HEK293T (cell line): ENCODE measurements around the gene HTT.

Experiments
- CTCF ChIA-PET: fragments of 350-600 bp; formaldehyde crosslinking; extraction: SDS; loops from one replicate; lab custom pipeline; 2021; ENCODE audit warnings: antibody characterized with exemption, inconsistent platforms; lab: Yijun Ruan, JAX
- POLR2A ChIA-PET: fragments of 350-600 bp; formaldehyde crosslinking; extraction: SDS; loops from one replicate; lab custom pipeline; 2020; ENCODE audit warnings: antibody characterized with exemption, inconsistent platforms; lab: Yijun Ruan, JAX
- DNase-seq: peaks from one replicate; pipeline ENCODE4 v3.0.0; 2012; ENCODE audit warnings: mixed read lengths; ENCODE audit errors: extremely low spot score
- ARNT ChIP-seq: fragments of 450-650 bp; IDR thresholded peaks from 2 replicates; pipeline ENCODE4 v1.6.1; 2017; ENCODE audit warnings: mild to moderate bottlenecking
- BHLHE40 ChIP-seq: fragments of 450-650 bp; IDR thresholded peaks from 2 replicates; pipeline ENCODE4 v1.6.1; 2016; ENCODE audit warnings: mild to moderate bottlenecking, moderate library complexity, borderline replicate concordance
- CTBP1 ChIP-seq: fragments of 450-650 bp; IDR thresholded peaks from 2 replicates; pipeline ENCODE4 v1.6.1; 2016; ENCODE audit warnings: borderline replicate concordance
- ELF4 ChIP-seq: fragments of 450-650 bp; IDR thresholded peaks from 2 replicates; pipeline ENCODE4 v1.6.1; 2017; ENCODE audit warnings: antibody characterized with exemption
- FOXA1 ChIP-seq: fragments of 450-650 bp; IDR thresholded peaks from 2 replicates; pipeline ENCODE4 v1.6.1; 2016; ENCODE audit warnings: mild to moderate bottlenecking
- FOXK2 ChIP-seq: fragments of 450-650 bp; IDR thresholded peaks from 2 replicates; pipeline ENCODE4 v1.6.1; 2016; ENCODE audit warnings: mild to moderate bottlenecking
- FOXM1 ChIP-seq: fragments of 450-650 bp; IDR thresholded peaks from 2 replicates; pipeline ENCODE4 v1.6.1; 2017; ENCODE audit warnings: mild to moderate bottlenecking, borderline replicate concordance
- HDGF ChIP-seq: fragments of 450-650 bp; IDR thresholded peaks from 2 replicates; pipeline ENCODE4 v1.6.1; 2017; ENCODE audit warnings: antibody characterized with exemption, borderline replicate concordance
- L3MBTL2 ChIP-seq: fragments of 450-650 bp; conservative IDR thresholded peaks from 2 replicates; pipeline ENCODE4 v1.6.1; 2016; ENCODE audit warnings: mild to moderate bottlenecking
- LEF1 ChIP-seq: fragments of 450-650 bp; IDR thresholded peaks from 2 replicates; pipeline ENCODE4 v1.6.1; 2017; ENCODE audit warnings: mild to moderate bottlenecking, borderline replicate concordance
- NFRKB ChIP-seq: fragments of 450-650 bp; IDR thresholded peaks from 2 replicates; pipeline ENCODE4 v1.6.1; 2016; ENCODE audit warnings: mild to moderate bottlenecking, moderate library complexity
- SP1 ChIP-seq: fragments of 450-650 bp; IDR thresholded peaks from 2 replicates; pipeline ENCODE4 v1.6.1; 2017
- SUZ12 ChIP-seq: fragments of 450-650 bp; IDR thresholded peaks from 2 replicates; pipeline ENCODE4 v1.6.1; 2016; ENCODE audit warnings: mild to moderate bottlenecking
- TARDBP ChIP-seq: fragments of 450-650 bp; IDR thresholded peaks from 2 replicates; pipeline ENCODE4 v1.6.1; 2016
- ZNF384 ChIP-seq: fragments of 450-650 bp; IDR thresholded peaks from 2 replicates; pipeline ENCODE4 v1.6.1; 2016
- TF ChIP-seq, protein P1 (sequence below): fragments of 450-650 bp; IDR thresholded peaks from 2 replicates; pipeline ENCODE4 v1.6.1; 2016

The HTT gene

DNA sequence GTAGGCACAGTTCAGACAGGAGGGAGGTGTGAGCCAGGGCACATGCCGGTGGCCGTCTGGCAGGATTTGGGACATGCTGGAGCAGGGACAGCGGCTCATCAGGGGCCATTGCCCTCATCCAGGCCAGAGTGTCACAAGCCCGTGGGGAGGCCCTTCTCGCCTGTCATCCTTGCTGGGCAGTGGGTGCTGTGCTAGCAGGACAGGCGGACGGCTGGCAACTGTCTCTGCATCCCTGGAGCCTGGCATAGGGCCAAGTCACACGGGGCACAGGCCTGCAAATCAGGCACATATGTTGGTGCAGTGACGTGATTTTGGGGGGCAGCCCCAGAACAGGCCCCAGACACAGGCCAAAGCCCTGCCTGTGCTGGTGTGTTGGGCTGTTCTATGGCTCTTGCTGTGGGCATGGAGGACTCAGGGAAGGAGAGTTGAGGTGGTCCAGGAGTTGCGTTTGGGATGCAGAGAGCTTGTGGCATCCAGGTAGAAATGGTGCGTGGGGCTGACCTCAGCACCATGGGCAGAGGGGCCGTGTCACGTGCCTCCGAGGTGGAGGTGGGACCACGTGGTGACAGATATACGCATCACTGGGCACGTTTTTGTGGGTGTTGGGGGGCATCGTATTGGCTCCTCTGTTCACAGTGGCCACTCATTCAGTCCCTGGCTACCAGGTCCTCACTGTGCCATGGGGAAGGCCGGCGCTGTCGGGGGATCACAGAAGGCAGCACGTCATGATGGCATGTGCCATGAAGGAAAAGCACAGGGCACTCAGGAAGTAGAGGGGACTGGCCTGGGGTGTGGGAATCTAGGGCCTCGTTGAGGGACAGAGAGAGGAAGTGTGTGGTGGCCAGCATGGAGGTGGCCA lies 159.9 kb downstream of the HTT start:
- CTCF ChIA-PET = no interaction called here
- POLR2A ChIA-PET = no interaction called here
- TF ChIP-seq ARNT (no peak), SUZ12 (no peak), BHLHE40 (no peak), CTBP1 (no peak), ZNF384 (no peak), NFRKB (no peak), TARDBP (no peak), ELF4 (no peak), FOXA1 (no peak), FOXK2 (no peak), L3MBTL2 (no peak), FOXM1 (no peak)

DNA sequence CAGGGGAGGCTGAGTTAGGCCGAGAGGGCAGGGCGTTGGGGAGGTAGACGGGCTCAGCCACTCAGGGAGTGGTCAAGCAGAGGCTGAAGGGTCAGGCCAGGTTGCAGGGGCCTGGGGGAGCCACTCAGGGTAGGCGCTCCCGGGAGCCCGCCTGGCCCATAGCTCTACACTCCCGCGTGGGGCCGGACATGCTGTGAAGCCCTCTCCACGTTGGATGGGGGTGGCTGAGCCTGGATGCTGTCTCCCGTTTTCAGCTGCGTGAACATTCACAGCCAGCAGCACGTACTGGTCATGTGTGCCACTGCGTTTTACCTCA lies 160.5 kb downstream of the HTT start:
- TF ChIP-seq FOXK2 (no peak), CTBP1 (no peak), SP1 (no peak), FOXM1 (no peak), ELF4 (no peak), ARNT (no peak), NFRKB (no peak), BHLHE40 (no peak)
- ChIA-PET CTCF (no interaction called here), POLR2A (no interaction called here)
- no peak for DNase-seq

More for the DNA sequence above, 159.9 kb downstream of the HTT start:
- DNase-seq = no peak

DNA sequence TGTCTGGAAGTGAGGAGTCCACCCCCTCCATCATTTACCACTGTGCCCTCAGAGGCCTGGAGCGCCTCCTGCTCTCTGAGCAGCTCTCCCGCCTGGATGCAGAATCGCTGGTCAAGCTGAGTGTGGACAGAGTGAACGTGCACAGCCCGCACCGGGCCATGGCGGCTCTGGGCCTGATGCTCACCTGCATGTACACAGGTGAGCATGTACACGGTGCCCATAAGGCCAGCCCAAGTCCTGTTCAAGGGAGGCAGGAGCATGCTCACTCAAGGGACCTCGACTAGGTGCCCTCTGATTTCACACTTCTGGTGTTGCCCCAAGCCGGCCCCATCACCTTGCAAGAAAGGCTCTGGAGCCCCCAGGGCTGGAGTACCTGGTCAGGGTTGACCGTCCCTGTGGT lies 161.1 kb downstream of the HTT start:
- ChIA-PET POLR2A (no interaction called here), CTCF (no interaction called here)
- no peak for DNase-seq
- TF ChIP-seq ARNT = no peak
- no peak for TF ChIP-seq L3MBTL2
- TF ChIP-seq FOXA1 = no peak
- no peak for TF ChIP-seq SUZ12
- no peak for TF ChIP-seq TARDBP
- TF ChIP-seq, protein P1, sequence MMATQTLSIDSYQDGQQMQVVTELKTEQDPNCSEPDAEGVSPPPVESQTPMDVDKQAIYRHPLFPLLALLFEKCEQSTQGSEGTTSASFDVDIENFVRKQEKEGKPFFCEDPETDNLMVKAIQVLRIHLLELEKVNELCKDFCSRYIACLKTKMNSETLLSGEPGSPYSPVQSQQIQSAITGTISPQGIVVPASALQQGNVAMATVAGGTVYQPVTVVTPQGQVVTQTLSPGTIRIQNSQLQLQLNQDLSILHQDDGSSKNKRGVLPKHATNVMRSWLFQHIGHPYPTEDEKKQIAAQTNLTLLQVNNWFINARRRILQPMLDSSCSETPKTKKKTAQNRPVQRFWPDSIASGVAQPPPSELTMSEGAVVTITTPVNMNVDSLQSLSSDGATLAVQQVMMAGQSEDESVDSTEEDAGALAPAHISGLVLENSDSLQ = no peak
- no peak for TF ChIP-seq LEF1
- TF ChIP-seq NFRKB = no peak
- TF ChIP-seq FOXM1 = no peak
- no peak for TF ChIP-seq FOXK2
- TF ChIP-seq HDGF = no peak
- no peak for TF ChIP-seq SP1
- no peak for TF ChIP-seq ELF4
- TF ChIP-seq BHLHE40 = no peak
- no peak for TF ChIP-seq ZNF384
- TF ChIP-seq CTBP1 = no peak

DNA sequence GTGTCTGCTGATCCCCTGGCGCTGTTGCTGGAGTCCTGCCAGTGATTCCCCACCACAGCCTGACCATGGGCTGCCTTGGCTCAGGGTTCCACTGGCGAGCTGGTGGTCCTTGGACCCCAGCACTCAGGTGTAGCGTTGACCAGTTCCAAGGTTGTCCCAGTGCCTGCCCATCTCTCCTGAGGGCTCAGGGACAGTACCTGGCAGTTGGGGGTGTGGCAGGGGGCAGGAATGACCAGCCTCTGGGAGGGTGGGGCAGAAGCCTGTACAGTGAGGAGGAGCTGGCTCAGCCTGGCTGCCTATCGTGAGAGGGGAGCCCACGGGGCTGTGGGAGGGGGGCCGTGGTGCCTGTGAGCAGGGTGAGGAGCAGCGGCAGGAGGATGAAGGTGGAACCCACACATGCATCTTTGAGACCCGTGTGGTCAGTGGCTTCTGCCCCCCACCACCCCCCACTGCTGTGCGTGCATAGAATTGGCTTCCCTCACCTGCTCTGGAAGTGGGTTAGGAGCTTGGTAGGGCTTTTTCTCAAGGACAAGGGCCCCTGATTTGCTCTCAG lies 161.9 kb downstream of the HTT start:
- CTCF ChIA-PET = no interaction called here
- POLR2A ChIA-PET = no interaction called here
- no peak for DNase-seq
- no peak for TF ChIP-seq L3MBTL2
- no peak for TF ChIP-seq FOXA1
- TF ChIP-seq CTBP1 = no peak
- no peak for TF ChIP-seq ARNT
- TF ChIP-seq BHLHE40 = no peak
- TF ChIP-seq NFRKB = no peak
- no peak for TF ChIP-seq FOXK2
- TF ChIP-seq, protein P1 = no peak
- TF ChIP-seq ELF4 = no peak
- no peak for TF ChIP-seq HDGF
- no peak for TF ChIP-seq SP1
- TF ChIP-seq TARDBP = no peak
- no peak for TF ChIP-seq ZNF384
- no peak for TF ChIP-seq FOXM1
- TF ChIP-seq SUZ12 = no peak

DNA sequence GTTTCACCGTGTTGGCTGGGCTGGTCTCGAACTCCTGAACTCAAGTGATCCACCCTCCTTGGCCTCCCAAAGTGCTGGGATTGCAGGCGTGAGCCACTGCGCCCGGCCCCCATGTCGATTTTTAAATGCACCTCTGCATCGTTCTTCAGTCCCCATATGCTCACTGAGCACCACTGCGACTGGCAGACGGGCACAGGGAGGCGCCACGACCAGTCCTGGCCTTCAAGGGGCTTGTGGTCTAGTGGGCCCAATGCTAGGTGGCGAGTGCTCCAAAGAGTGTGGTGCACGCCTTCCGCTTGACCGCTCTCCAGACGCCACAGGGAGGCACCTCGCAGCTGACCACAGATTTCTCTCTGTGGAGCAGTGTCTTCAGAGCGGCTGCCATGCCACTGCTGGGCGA lies 162.8 kb downstream of the HTT start:
- TF ChIP-seq ZNF384 (no peak), ARNT (no peak), FOXM1 (no peak), CTBP1 (no peak), ELF4 (no peak), FOXK2 (no peak), SUZ12 (no peak), L3MBTL2 (no peak), LEF1 (no peak)
- TF ChIP-seq, protein P1 = no peak
- no peak for DNase-seq
- ChIA-PET CTCF (no interaction called here), POLR2A (no interaction called here)
